DOHH2 (cell line): ENCODE data around the gene SPP2.

Experiments used
- H3F3A ChIP-seq: fragments of 200-600 bp; sonication (generic), shearing (Covaris generic); 2 replicates; pipeline ENCODE4 v1.6.0; 2016; ENCODE audit warnings: antibody characterized with exemption, mild to moderate bottlenecking; ENCODE audit not compliant: control insufficient read depth, insufficient read depth
- H3K27ac ChIP-seq: fragments of 200-600 bp; sonication (generic); 2 replicates; pipeline ENCODE4 v1.5.1; 2014; ENCODE audit warnings: low read depth, mild to moderate bottlenecking, low read length, moderate library complexity
- H3K27me3 ChIP-seq: fragments of 200-600 bp; sonication (generic); 2 replicates; pipeline ENCODE4 v1.6.1; 2014; ENCODE audit warnings: mild to moderate bottlenecking, low read length, mixed read lengths; ENCODE audit not compliant: control insufficient read depth
- H3K36me3 ChIP-seq: fragments of 200-600 bp; sonication (generic); 2 replicates; pipeline ENCODE4 v1.6.1; 2014; ENCODE audit warnings: mild to moderate bottlenecking, low read length, moderate library complexity, mixed read lengths; ENCODE audit not compliant: control insufficient read depth
- H3K4me1 ChIP-seq: fragments of 200-600 bp; sonication (generic); 2 replicates; pipeline ENCODE4 v1.6.1; 2014; ENCODE audit warnings: mild to moderate bottlenecking, low read length, mixed read lengths; ENCODE audit not compliant: control insufficient read depth
- H3K4me2 ChIP-seq: fragments of 200-600 bp; sonication (generic); 2 replicates; pipeline ENCODE4 v1.6.0; 2014; ENCODE audit warnings: mild to moderate bottlenecking, low read length, moderate library complexity
- H3K4me3 ChIP-seq: fragments of 200-600 bp; sonication (generic); 2 replicates; pipeline ENCODE4 v1.5.1; 2014; ENCODE audit warnings: mild to moderate bottlenecking, low read length, mixed read lengths
- H3K79me2 ChIP-seq: fragments of 200-600 bp; sonication (generic); 2 replicates; pipeline ENCODE4 v1.6.1; 2014; ENCODE audit warnings: mild to moderate bottlenecking, low read length, mixed read lengths; ENCODE audit not compliant: control insufficient read depth
- H3K9me2 ChIP-seq: fragments of 200-600 bp; sonication (generic); replicated peaks from 2 replicates; pipeline ENCODE4 v1.6.1; 2014; ENCODE audit warnings: mild to moderate bottlenecking, low read length, mixed read lengths; ENCODE audit not compliant: control insufficient read depth
- H3K9me3 ChIP-seq: fragments of 200-600 bp; sonication (generic); 2 replicates; pipeline ENCODE4 v1.6.1; 2014; ENCODE audit warnings: antibody characterized with exemption, low read length, mixed read lengths; ENCODE audit not compliant: control insufficient read depth, insufficient read depth
- H4K20me1 ChIP-seq: fragments of 200-600 bp; sonication (generic); 2 replicates; pipeline ENCODE4 v1.6.0; 2014; ENCODE audit warnings: low read depth, mild to moderate bottlenecking, antibody characterized with exemption, low read length, moderate library complexity; ENCODE audit not compliant: control insufficient read depth, insufficient read depth
- CTCF ChIP-seq: fragments of 200-600 bp; sonication (generic); IDR thresholded peaks from one replicate; pipeline ENCODE4 v1.5.1; 2014; ENCODE audit warnings: antibody characterized with exemption, mild to moderate bottlenecking, low read depth, low read length; ENCODE audit not compliant: poor library complexity, severe bottlenecking
- EZH2phosphoT487 ChIP-seq: fragments of 200-600 bp; sonication (generic); IDR thresholded peaks from 2 replicates; pipeline ENCODE4 v1.6.1; 2017; ENCODE audit warnings: borderline replicate concordance, mild to moderate bottlenecking, antibody characterized with exemption, low read length, moderate library complexity, mixed read lengths

Gene SPP2

GRCh38 chr2:234121999-234122398 is 71.5 kb downstream of the SPP2 start:
- Histone ChIP-seq H3K27me3 (no peaks in the 10 kb centered on the region), H3K4me1 (no peaks in the 10 kb centered on the region), H3K4me3 (no peak overlapping the region), H4K20me1 (no peaks in the 10 kb centered on the region), H3K36me3 (no peaks in the 10 kb centered on the region), H3K4me2 (no peak overlapping the region), H3K9me3 (no peaks in the 10 kb centered on the region), H3K27ac (no peak overlapping the region), H3K79me2 (no peaks in the 10 kb centered on the region), H3K9me2 (no peaks in the 10 kb centered on the region), H3F3A (no peaks in the 10 kb centered on the region)
- TF ChIP-seq EZH2phosphoT487 (no peak), CTCF (no peak)

GRCh38 chr2:234125451-234126145 is 75.1 kb downstream of the SPP2 start:
- no peak overlapping the region for H3K4me2 ChIP-seq
- H3K27ac ChIP-seq, result no peak overlapping the region
- no peaks in the 10 kb centered on the region for H3K79me2 ChIP-seq
- H3K4me1 ChIP-seq, result no peaks in the 10 kb centered on the region
- no peaks in the 10 kb centered on the region for H3K9me3 ChIP-seq
- H3K27me3 ChIP-seq, result no peaks in the 10 kb centered on the region
- TF ChIP-seq CTCF (no peak), EZH2phosphoT487 (no peak)
- no peak overlapping the region for H3K4me3 ChIP-seq
- no peaks in the 10 kb centered on the region for H3F3A ChIP-seq
- H4K20me1 ChIP-seq, result no peaks in the 10 kb centered on the region
- H3K36me3 ChIP-seq, result no peaks in the 10 kb centered on the region
- H3K9me2 ChIP-seq, result no peaks in the 10 kb centered on the region

GRCh38 chr2:234126146-234126470 is 75.6 kb downstream of the SPP2 start:
- TF ChIP-seq CTCF, result no peak
- no peak for TF ChIP-seq EZH2phosphoT487

More at GRCh38 chr2:234126146-234126470, 75.6 kb downstream of the SPP2 start:
- H3K4me3 ChIP-seq, result no peak overlapping the region
- no peak overlapping the region for H3K27ac ChIP-seq
- no peaks in the 10 kb centered on the region for H3K9me3 ChIP-seq
- H3K79me2 ChIP-seq, result no peaks in the 10 kb centered on the region
- no peaks in the 10 kb centered on the region for H3K27me3 ChIP-seq
- H3F3A ChIP-seq, result no peaks in the 10 kb centered on the region
- H3K4me1 ChIP-seq, result no peaks in the 10 kb centered on the region
- H4K20me1 ChIP-seq, result no peaks in the 10 kb centered on the region
- no peaks in the 10 kb centered on the region for H3K9me2 ChIP-seq
- H3K4me2 ChIP-seq, result no peak overlapping the region
- no peaks in the 10 kb centered on the region for H3K36me3 ChIP-seq
